Activated naive CD4-positive, alpha-beta T cell treated with anti-CD3 and anti-CD28 coated beads for 36 hours (primary cell): ENCODE data around the gene QRICH2. TPM values are rescaled to one million over a fixed set of nuclear protein-coding genes. Genes with fewer than 3 reads are reported as not detected.
"Not testable (repeated sequence)": the region's sequence is repeated elsewhere in the genome, so short reads cannot be mapped to it uniquely, and the experiment has no call there.

Experiments used
- CTCF ChIA-PET: fragments of 350-600 bp; sonication (Branson Sonifier 250); formaldehyde crosslinking; loops from one replicate; lab custom pipeline; 2021; ENCODE audit warnings: antibody characterized with exemption; lab: Charles Lee
- DNase-seq: peaks from one replicate; pipeline ENCODE4 v3.0.0-alpha.2; 2020
- H3K27ac Mint-ChIP-seq: one replicate; pipeline ENCODE4 v1.8.0; 2021; ENCODE audit warnings: mild to moderate bottlenecking, mixed read lengths
- H3K27me3 Mint-ChIP-seq: one replicate; pipeline ENCODE4 v1.8.0; 2021; ENCODE audit warnings: low read depth, mixed read lengths
- H3K36me3 Mint-ChIP-seq: one replicate; pipeline ENCODE4 v1.8.0; 2021; ENCODE audit warnings: low read depth, mixed read lengths
- H3K4me1 Mint-ChIP-seq: one replicate; pipeline ENCODE4 v1.8.0; 2021; ENCODE audit warnings: low read depth, mixed read lengths
- H3K4me3 Mint-ChIP-seq: one replicate; pipeline ENCODE4 v1.8.0; 2021; ENCODE audit warnings: mild to moderate bottlenecking, moderate library complexity, mixed read lengths
- H3K9me3 Mint-ChIP-seq: one replicate; pipeline ENCODE4 v1.8.0; 2021; ENCODE audit warnings: mixed read lengths
- intact Hi-C: fragments of 100-400 bp; cut with micrococcal nuclease; formaldehyde crosslinking; loops from one replicate; pipeline ENCODE4 v1.15.1; 2023
- total RNA-seq, 2 experiments: library from RNA; stranded (reverse); gene quantifications; one replicate each; pipeline ENCODE4 v1.2.3, GENCODE V29; 2021

QRICH2 gene
- total RNA-seq, 2 experiments from 2014 or later = 0.52 TPM

DNA sequence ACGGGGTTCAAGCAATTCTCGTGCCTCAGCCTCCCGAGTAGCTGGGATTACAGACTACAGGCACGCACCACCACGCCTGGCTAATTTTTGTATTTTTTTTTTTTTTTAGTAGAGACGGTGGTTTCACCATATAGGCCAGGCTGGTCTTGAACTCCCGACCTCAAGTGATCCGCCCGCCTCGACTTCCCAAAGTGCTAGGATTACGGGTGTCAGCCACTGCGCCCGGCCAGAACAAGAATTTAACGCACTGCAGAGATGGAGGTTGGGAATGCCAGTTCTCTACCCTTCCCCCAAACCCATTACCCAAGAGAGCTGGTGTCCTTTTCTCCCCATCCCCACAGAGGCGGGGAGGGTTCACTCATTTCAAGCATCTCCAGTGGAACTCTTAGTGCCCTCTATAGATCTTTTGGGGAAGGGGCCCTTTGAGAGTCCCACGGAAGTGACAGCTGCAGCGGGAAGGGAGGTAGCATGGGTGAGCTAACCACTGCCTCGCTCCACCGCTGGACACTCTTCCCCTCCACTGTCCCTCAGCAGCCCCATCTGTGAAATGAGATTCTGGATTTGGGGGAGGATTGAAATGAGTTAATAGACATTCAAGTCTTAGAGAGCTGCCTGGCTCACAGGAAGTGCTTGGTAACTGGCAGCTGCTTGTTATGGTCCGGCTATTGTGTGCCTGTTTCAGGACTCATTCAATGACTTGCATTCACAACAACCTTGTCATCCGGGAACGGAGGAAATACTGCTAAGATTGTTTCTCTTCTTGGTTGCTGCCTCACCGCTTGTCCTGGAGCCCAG lies 46.5 kb downstream of the QRICH2 start:
- Mint-ChIP-seq H3K9me3 (peaks cover 4% of the 10 kb centered on the region), H3K27ac (peak overlapping the region; percentile 89), H3K36me3 (peaks cover 9% of the 10 kb centered on the region), H3K27me3 (no peaks in the 10 kb centered on the region), H3K4me1 (peaks cover 40% of the 10 kb centered on the region), H3K4me3 (peak overlapping the region; percentile 39)
- DNase-seq = peak; percentile 75
- intact Hi-C loops = loop anchor here (10.0 kb wide), 2 partner anchors 1193 to 1227 kb away; no protein-coding TSS in a partner anchor
- CTCF ChIA-PET = interaction anchor here (0.8 to 4.0 kb wide), 8 partner anchors 10 to 138 kb away, joined by 3 to 24 read pairs (median 4); no protein-coding TSS in a partner anchor

DNA sequence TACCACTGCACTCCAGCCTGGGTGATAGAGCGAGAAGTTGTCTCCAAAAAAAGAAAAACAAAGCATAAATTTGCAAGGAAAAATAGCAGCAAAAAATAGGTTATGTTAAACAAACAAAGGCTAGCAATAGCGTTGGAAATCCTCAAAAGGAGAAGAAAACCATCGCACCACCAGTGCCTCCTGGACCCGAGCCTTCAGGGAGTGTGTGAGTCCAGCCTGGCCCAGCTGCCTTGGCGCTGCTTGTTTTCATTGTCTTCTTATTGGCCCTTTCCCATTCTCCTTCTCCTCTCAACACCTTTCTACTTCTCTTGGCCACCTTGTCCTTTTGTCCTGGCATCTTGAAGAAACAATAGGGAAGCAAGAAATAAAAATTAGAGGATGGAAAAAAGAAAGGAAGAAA lies 47.4 kb downstream of the QRICH2 start:
- peaks cover 2% of the 10 kb centered on the region for H3K36me3 Mint-ChIP-seq
- CTCF ChIA-PET = interaction anchor here (1.7 kb wide), 1 partner anchor 19 kb away, joined by 6 read pairs; no protein-coding TSS in a partner anchor
- intact Hi-C loops = loop anchor here (10.0 kb wide), 2 partner anchors 1194 to 1226 kb away; no protein-coding TSS in a partner anchor
- peaks cover 4% of the 10 kb centered on the region for H3K9me3 Mint-ChIP-seq
- H3K4me3 Mint-ChIP-seq = no peak overlapping the region
- H3K4me1 Mint-ChIP-seq = peaks cover 50% of the 10 kb centered on the region
- H3K27me3 Mint-ChIP-seq = no peaks in the 10 kb centered on the region
- no peak overlapping the region for H3K27ac Mint-ChIP-seq
- DNase-seq = no peak

DNA sequence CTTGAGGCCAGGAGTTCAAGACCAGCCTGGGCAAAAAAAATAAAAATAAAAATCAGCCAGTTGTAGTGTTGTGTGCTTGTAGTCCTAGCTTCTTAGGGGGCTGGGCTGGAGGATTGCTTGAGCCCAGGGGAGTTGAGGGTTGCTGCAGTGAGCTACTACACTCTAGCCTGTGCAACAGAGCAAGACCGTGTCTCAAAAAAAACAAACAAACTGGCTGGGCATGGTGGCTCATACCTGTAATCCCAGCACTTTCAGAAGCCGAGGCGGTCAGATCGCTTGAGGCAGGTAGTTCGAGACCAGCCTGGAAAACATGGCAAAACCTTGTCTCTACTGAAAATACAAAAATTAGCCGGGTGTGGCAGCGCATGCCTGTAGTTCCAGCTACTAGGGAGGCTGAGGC lies 47.9 kb downstream of the QRICH2 start:
- Mint-ChIP-seq H3K36me3 (peaks cover 2% of the 10 kb centered on the region), H3K4me1 (peaks cover 54% of the 10 kb centered on the region), H3K9me3 (peaks cover 4% of the 10 kb centered on the region), H3K4me3 (no peak overlapping the region), H3K27ac (no peak overlapping the region), H3K27me3 (no peaks in the 10 kb centered on the region)
- intact Hi-C loops = loop anchor here (10.0 kb wide), 2 partner anchors 1195 to 1225 kb away; no protein-coding TSS in a partner anchor
- CTCF ChIA-PET = interaction anchor here (1.7 kb wide), 1 partner anchor 19 kb away, joined by 6 read pairs; no protein-coding TSS in a partner anchor
- no peak for DNase-seq

DNA sequence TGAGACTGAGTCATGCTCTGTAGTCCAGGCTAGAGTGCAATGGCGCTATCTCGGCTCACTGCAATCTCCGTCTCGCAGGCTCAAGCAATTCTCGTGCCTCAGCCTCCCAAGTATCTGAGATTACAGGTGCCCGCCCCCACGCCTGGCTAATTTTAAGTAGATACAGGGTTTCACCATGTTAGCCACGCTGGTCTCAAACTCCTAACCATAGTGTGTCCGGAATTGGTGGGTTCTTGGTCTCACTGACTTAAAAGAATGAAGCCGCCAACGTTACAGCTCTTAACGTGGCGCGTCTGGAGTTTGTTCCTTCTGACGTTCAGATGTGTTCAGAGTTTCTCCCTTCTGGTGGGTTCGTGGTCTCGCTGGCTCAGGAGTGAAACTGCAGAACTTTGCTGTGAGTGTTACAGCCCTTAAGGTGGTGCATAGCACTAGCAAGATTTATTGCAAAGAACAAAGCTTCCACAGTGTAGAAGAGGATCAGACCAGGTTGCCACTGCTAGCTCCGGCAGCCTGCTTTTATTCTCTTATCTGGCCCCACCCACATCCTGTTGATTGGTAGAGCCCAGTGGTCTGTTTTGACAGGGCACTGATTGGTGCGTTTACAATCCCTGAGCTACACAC lies 51.5 kb downstream of the QRICH2 start:
- H3K27me3 Mint-ChIP-seq, H3K9me3 Mint-ChIP-seq, H3K36me3 Mint-ChIP-seq: not testable (repeated sequence)
- peaks cover 49% of the 10 kb centered on the region for H3K4me1 Mint-ChIP-seq
- peak; percentile 77 for DNase-seq
- peak overlapping the region; percentile 96 for H3K27ac Mint-ChIP-seq
- CTCF ChIA-PET = interaction anchor here (0.6 to 1.8 kb wide), 4 partner anchors 10 to 135 kb away, joined by 3 to 6 read pairs (median 4); no protein-coding TSS in a partner anchor
- intact Hi-C loops = loop anchor here (1.0 kb wide), 1 partner anchor 8 kb away; no protein-coding TSS in a partner anchor
- peak overlapping the region; percentile 78 for H3K4me3 Mint-ChIP-seq

DNA sequence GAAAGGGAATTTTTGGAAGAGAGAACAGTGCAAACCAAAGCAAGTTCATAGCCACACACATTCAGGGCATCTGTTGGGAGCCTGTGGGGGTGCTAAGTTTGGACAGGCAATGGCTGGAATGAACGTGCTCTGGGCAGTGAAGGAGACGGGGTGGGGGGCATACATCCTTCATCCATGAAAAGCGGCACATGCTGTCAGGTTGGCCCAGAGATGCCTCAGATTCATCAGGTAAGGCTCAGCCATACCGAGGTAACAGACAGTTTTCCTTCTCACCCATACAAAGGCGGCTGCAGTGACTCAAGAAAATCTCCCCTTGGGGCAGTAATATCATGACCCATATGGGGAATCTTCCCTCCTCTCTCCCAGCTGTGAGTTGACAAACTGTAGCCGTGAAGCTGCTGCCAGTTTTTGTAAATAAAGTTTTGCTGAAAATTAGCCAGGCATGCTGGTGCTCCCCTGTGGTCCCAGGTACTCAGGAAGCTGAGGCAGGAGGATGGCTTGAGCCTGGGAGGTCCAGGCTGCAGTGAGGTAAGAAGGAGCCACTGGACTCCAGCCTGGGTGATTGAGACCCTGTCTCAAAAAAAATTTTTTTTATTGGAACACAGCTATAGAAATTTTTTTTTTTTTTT lies 52.2 kb downstream of the QRICH2 start:
- Mint-ChIP-seq H3K4me1 (peaks cover 49% of the 10 kb centered on the region), H3K36me3 (peaks cover 2% of the 10 kb centered on the region), H3K27me3 (no peaks in the 10 kb centered on the region), H3K9me3 (peaks cover 4% of the 10 kb centered on the region), H3K27ac (peak overlapping the region; percentile 96), H3K4me3 (peak overlapping the region; percentile 78)
- CTCF ChIA-PET = interaction anchor here (0.6 to 1.8 kb wide), 4 partner anchors 11 to 135 kb away, joined by 3 to 6 read pairs (median 4); no protein-coding TSS in a partner anchor
- no peak for DNase-seq
- intact Hi-C loops = loop anchor here (1.0 kb wide), 1 partner anchor 8 kb away; no protein-coding TSS in a partner anchor

DNA sequence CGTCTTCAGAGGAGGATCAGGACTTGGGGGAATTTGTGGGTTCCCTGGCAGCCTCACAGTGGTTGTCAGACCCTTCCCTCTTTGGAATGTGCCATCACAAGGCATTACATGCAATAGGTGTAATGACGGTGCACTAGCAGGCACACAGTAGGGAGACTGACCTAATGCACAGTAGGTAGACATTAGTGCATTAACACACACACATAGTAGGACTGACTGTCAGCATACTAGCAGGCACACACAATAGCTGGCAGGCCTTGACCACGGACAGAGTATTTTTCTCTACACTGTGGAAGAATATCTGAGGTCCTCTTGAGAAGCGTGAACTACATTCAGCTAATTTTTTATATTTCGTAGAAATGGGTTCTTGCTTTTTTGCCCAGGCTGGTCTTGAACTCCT lies 53.8 kb downstream of the QRICH2 start:
- Mint-ChIP-seq H3K27me3 (no peaks in the 10 kb centered on the region), H3K36me3 (peaks cover 2% of the 10 kb centered on the region), H3K4me1 (peaks cover 47% of the 10 kb centered on the region), H3K4me3 (no peak overlapping the region), H3K9me3 (peaks cover 4% of the 10 kb centered on the region), H3K27ac (no peak overlapping the region)
- CTCF ChIA-PET = interaction anchor here (0.7 to 1.1 kb wide), 3 partner anchors 8 to 61 kb away, joined by 3 to 5 read pairs (median 3); no protein-coding TSS in a partner anchor
- peak; percentile 1 for DNase-seq
- intact Hi-C loops = no loop called here

DNA sequence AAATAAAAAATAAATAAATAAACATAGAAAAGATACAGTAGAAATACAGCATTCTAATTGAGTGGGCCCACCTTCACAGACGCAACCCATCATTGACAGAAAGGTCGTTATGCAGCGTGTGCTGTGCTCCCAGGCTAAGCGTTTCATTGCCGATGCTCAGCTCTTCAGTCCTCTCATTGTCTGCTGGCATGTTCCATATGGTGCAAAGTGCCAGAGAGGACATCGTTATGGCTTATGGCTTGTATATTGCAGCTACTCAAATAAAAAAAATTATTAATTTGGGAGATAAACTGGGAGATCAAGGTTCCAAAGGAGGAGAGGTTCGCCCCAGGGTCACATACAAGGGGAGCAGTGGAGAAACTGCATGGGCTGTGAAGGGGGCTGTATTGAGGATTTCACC lies 54.2 kb downstream of the QRICH2 start:
- peaks cover 4% of the 10 kb centered on the region for H3K9me3 Mint-ChIP-seq

DNA sequence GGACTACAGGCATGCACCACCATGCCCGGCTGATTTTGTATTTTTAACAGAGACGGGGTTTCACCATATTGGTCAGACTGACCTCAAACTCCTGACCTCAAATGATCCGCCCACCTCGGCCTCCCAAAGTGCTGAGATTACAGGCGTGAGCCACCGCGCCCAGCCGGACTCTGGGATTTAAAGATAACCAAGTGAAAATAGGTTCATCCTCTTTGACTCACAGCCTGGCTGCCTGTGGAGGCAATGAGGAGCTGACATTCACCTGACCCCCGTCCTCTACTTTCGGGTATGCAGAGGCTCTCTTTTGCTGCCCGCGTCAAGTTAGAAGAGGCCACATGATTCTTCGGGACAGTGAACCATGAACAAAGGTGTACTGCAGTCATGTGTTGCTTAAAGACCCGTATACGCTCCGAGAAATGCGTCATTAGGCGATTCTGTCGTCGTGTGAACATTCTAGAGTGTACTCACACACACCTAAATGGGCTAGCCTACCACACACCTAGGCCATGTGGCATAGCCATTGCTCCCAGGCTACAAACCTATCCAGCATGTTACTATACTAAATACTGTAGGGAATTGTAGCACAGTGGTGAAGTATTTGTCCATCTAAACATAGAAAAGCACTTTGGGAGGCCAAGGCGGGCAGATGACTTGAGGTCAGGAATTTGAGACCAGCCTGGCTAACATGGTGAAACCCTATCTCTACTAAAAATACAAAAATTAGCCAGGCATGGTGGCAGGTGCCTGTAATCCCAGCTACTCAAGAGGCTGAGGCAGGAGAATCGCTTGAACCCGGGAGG lies 54.9 kb downstream of the QRICH2 start:
- H3K36me3 Mint-ChIP-seq, CTCF ChIA-PET, intact Hi-C loops, H3K9me3 Mint-ChIP-seq, H3K27me3 Mint-ChIP-seq: not testable (repeated sequence)
- H3K4me1 Mint-ChIP-seq = peaks cover 51% of the 10 kb centered on the region
- H3K4me3 Mint-ChIP-seq = peak overlapping the region; percentile 11
- DNase-seq = peak; percentile 5
- H3K27ac Mint-ChIP-seq = peak overlapping the region; percentile 79

More for the DNA sequence above, 54.2 kb downstream of the QRICH2 start:
- no peak overlapping the region for H3K27ac Mint-ChIP-seq
- intact Hi-C loops = no loop called here
- H3K27me3 Mint-ChIP-seq = no peaks in the 10 kb centered on the region
- H3K4me1 Mint-ChIP-seq = peaks cover 47% of the 10 kb centered on the region
- DNase-seq = peak; percentile 2
- CTCF ChIA-PET = interaction anchor here (0.7 to 1.0 kb wide), 2 partner anchors 13 to 60 kb away, joined by 3 read pairs; no protein-coding TSS in a partner anchor
- H3K4me3 Mint-ChIP-seq = no peak overlapping the region
- peaks cover 2% of the 10 kb centered on the region for H3K36me3 Mint-ChIP-seq

DNA sequence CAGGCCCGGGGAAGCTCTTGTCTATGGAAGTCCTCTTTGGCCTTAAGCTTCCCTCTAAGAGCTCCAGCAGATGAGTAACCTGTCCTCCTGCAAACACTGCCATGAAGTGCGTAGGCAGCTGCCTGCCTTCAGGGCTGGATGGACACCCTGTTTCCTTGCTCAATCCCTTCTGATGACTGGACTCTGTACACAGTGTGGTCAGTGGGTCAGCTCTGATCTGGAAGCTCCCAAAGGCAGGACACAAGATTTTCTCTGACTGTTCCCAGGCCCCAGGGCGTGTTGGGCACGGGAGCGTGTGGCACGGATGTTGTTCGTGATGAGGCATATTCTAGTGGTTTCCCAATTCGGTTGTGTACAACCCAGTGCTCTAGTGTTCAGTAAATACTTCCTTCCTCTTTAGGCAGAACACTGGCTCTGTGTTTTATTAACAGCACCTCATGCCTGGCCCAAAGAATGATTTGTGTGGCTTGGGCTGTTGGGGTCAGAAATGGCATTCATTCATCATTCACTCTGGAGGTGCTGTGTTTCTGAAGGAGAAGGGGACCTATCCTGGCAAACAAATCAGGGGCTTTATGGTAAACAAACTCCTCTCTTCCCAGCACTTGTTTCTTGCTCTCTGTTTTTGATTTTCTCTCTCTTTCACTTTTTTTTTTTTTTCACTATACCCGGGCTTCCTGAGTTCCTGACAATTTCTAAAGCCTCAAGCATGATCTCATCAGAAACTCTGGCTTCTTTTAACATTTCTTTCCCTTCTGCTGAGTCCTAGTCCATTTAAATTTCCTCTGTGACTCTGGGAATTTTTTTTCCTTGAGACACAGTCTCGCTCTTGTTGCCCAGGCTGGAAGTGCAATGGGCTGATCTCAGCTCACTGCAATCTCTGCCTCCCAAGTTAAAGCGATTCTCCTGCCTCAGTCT lies 55.8 kb downstream of the QRICH2 start:
- CTCF ChIA-PET = interaction anchor here (0.8 to 1.7 kb wide), 6 partner anchors 11 to 134 kb away, joined by 3 to 5 read pairs (median 4); no protein-coding TSS in a partner anchor
- Mint-ChIP-seq H3K9me3 (peaks cover 4% of the 10 kb centered on the region), H3K4me3 (peak overlapping the region; percentile 35), H3K27ac (peak overlapping the region; percentile 79), H3K36me3 (peaks cover 2% of the 10 kb centered on the region), H3K4me1 (peaks cover 59% of the 10 kb centered on the region), H3K27me3 (no peaks in the 10 kb centered on the region)
- peak; percentile 61 for DNase-seq
- intact Hi-C loops = no loop called here

DNA sequence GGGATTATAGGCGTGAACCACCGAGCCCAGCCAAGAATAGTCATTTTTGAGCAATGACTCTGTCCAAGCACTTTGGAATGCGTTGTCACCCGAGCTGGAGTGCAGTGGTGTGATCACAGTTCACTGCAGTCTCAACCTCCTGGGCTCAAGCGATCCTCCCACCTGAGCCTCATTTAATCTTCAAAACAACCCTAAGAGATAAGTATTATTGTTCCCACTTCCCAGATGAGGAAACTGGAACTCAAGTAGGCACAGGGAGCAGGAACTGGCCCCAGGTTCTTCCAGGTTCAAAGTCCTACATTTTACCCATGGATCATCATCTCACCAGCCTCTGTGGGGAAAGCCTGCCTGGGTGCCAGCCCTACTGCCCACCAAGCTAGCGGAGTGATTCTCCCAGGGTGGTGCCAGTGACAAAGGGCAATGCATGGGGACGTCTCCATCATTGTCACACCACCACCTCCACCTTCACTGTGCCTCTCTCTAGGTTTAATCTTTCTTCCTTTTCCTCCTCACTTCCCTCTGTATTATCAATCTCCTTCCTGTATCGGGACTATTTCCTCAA lies 56.5 kb downstream of the QRICH2 start:
- Mint-ChIP-seq H3K36me3 (no peaks in the 10 kb centered on the region), H3K9me3 (no peaks in the 10 kb centered on the region), H3K27me3 (no peaks in the 10 kb centered on the region), H3K4me1 (peaks cover 62% of the 10 kb centered on the region), H3K27ac (peak overlapping the region; percentile 79), H3K4me3 (peak overlapping the region; percentile 35)
- DNase-seq = peak; percentile 12
- CTCF ChIA-PET = interaction anchor here (0.8 to 1.7 kb wide), 6 partner anchors 12 to 133 kb away, joined by 3 to 5 read pairs (median 4); no protein-coding TSS in a partner anchor
- intact Hi-C loops = no loop called here
